B cell (primary cell): ENCODE data around the gene SNTG2. TPM values are rescaled to one million over a fixed set of nuclear protein-coding genes. Genes with fewer than 3 reads are reported as not detected.

Experiments used
- ATAC-seq: fragments of 200-7000 bp; cut with Tn5 transposase; one replicate; pipeline ENCODE4 v1.10.0; 2021; ENCODE audit warnings: low read depth, mild to moderate bottlenecking, moderate number of reproducible peaks, moderate library complexity
- CTCF ChIA-PET: fragments of 350-600 bp; sonication (Branson Sonifier 250); formaldehyde crosslinking; loops from one replicate; lab custom pipeline; 2021; ENCODE audit warnings: antibody characterized with exemption, inconsistent platforms; lab: Charles Lee
- POLR2A ChIA-PET: fragments of 350-600 bp; sonication (Branson Sonifier 250); formaldehyde crosslinking; loops from one replicate; lab custom pipeline; 2021; ENCODE audit warnings: antibody characterized with exemption; lab: Charles Lee
- DNase-seq: peaks from one replicate; pipeline ENCODE4 v3.0.0; 2013
- H2AFZ ChIP-seq: 2 replicates; pipeline ENCODE4 v1.6.1; 2012; ENCODE audit warnings: mild to moderate bottlenecking, low read depth, low read length; ENCODE audit not compliant: insufficient read depth, poor library complexity, severe bottlenecking
- H3K27ac ChIP-seq, 2 donors: 1 replicate in 1 of 2; 2 replicates in 1 of 2; pipeline ENCODE4 v1.5.1; 2012 to 2013; ENCODE audit warnings: low read length in 2 of 2, mild to moderate bottlenecking in 2 of 2, moderate library complexity in 1 of 2
- H3K27me3 ChIP-seq, 4 experiments: fragments of 200-600 bp in 1 of 4; sonication (generic) in 1 of 4; replicated peaks in 1 of 4; 1 replicate in 2 of 4; 2 replicates in 2 of 4; pipeline versions ENCODE4 v1.6.1 to v1.7.0; 2013 to 2016; ENCODE audit warnings: low read length in 3 of 4, mild to moderate bottlenecking in 2 of 4, mixed read lengths in 1 of 4, moderate library complexity in 1 of 4; ENCODE audit not compliant: insufficient read depth in 4 of 4, control insufficient read depth in 3 of 4; ENCODE audit errors: control extremely low read depth in 1 of 4
- H3K36me3 ChIP-seq, 2 experiments: replicated peaks in 1 of 2; 1 replicate in 1 of 2; 2 replicates in 1 of 2; pipeline versions ENCODE4 v1.6.1 to v1.7.1; 2013; ENCODE audit warnings: low read length in 1 of 2; ENCODE audit not compliant: insufficient read depth in 2 of 2, control insufficient read depth in 1 of 2; ENCODE audit errors: control extremely low read depth in 1 of 2, extremely low read depth in 1 of 2
- H3K4me1 ChIP-seq, 2 donors: fragments of 200-600 bp in 1 of 2; sonication (generic) in 1 of 2; 1 replicate in 1 of 2; 2 replicates in 1 of 2; pipeline versions ENCODE4 v1.5.1 to v1.6.1; 2013 to 2017; ENCODE audit warnings: low read length in 2 of 2; ENCODE audit not compliant: control insufficient read depth in 2 of 2, insufficient read depth in 2 of 2
- H3K4me2 ChIP-seq: replicated peaks from 2 replicates; pipeline ENCODE3; 2012; ENCODE audit warnings: mild to moderate bottlenecking, low read depth, low read length; ENCODE audit not compliant: poor library complexity, severe bottlenecking
- H3K4me3 ChIP-seq, 5 experiments: fragments of 200-600 bp in 1 of 5; sonication (generic) in 1 of 5; 1 replicate in 3 of 5; 2 replicates in 2 of 5; pipeline versions ENCODE4 v1.5.1 to v1.7.0; 2011 to 2016; ENCODE audit warnings: low read length in 4 of 5, mild to moderate bottlenecking in 4 of 5, low read depth in 2 of 5, control low read depth in 1 of 5, moderate library complexity in 1 of 5; ENCODE audit not compliant: insufficient read depth in 1 of 5; ENCODE audit errors: control extremely low read depth in 1 of 5, extremely low read depth in 1 of 5
- H3K79me2 ChIP-seq: fragments of 200-600 bp; sonication (generic); one replicate; pipeline ENCODE4 v1.6.0; 2016; ENCODE audit warnings: low read length; ENCODE audit not compliant: control insufficient read depth, insufficient read depth
- H3K9ac ChIP-seq: fragments of 200-600 bp; sonication (generic); 2 replicates; pipeline ENCODE4 v1.6.1; 2017; ENCODE audit warnings: mild to moderate bottlenecking, low read length, moderate library complexity
- H3K9me3 ChIP-seq, 3 donors: one replicate each; pipeline versions ENCODE4 v1.6.1 to v1.7.1; 2013; ENCODE audit warnings: low read length in 2 of 3; ENCODE audit not compliant: control insufficient read depth in 2 of 3, insufficient read depth in 1 of 3; ENCODE audit errors: control extremely low read depth in 1 of 3
- H4K20me1 ChIP-seq: 2 replicates; pipeline ENCODE4 v1.6.0; 2012; ENCODE audit warnings: mild to moderate bottlenecking, low read length; ENCODE audit not compliant: insufficient read depth, control insufficient read depth, poor library complexity, severe bottlenecking
- H3K27ac Mint-ChIP-seq: one replicate; pipeline ENCODE4 v1.8.0; 2021; ENCODE audit warnings: mixed read lengths
- H3K27me3 Mint-ChIP-seq: one replicate; pipeline ENCODE4 v1.8.0; 2021; ENCODE audit warnings: mixed read lengths
- H3K4me1 Mint-ChIP-seq: one replicate; pipeline ENCODE4 v1.8.0; 2021; ENCODE audit warnings: mixed read lengths
- H3K4me3 Mint-ChIP-seq: one replicate; pipeline ENCODE4 v1.8.0; 2021; ENCODE audit warnings: mixed read lengths
- H3K9me3 Mint-ChIP-seq: one replicate; pipeline ENCODE4 v1.8.0; 2022; ENCODE audit warnings: mixed read lengths; ENCODE audit not compliant: insufficient read depth
- CTCF ChIP-seq: fragments of 200-600 bp; IDR thresholded peaks from one replicate; pipeline ENCODE4 v1.8.0; 2022; ENCODE audit warnings: antibody characterized with exemption, mild to moderate bottlenecking
- EZH2 ChIP-seq: IDR thresholded peaks from 2 replicates; pipeline ENCODE4 v1.6.1; 2012; ENCODE audit warnings: borderline replicate concordance, low read depth, mild to moderate bottlenecking, moderate library complexity, low read length; ENCODE audit not compliant: insufficient read depth, poor library complexity, severe bottlenecking
- WGBS: methylation state at CpG from one replicate; pipeline ENCODE4 v1.1.5; 2013; ENCODE audit warnings: missing lambda C conversion rate; ENCODE audit not compliant: insufficient coverage; 5-methylcytosine and 5-hydroxymethylcytosine counted together
- intact Hi-C: fragments of 100-400 bp; cut with micrococcal nuclease; formaldehyde crosslinking; loops from one replicate; pipeline ENCODE4 v1.10.0; 2022
- polyA plus RNA-seq: library from polyadenylated mRNA; depleted of rRNA; stranded (reverse); fragments of >200 nt; gene quantifications from 2 replicates; pipeline ENCODE4 v1.2.3, GENCODE V29; 2012
- total RNA-seq, 2 donors: library from RNA; stranded (reverse); fragments of 120-200 nt in 1 of 2; gene quantifications; 1 replicate in 1 of 2; 2 replicates in 1 of 2; pipeline versions ENCODE4 v1.2.3 to v1.2.4, GENCODE V29; 2013 to 2022

The SNTG2 gene
- total and polyA plus RNA-seq, 2 donors (not counting 1 experiment from before 2014, with no cell fraction given) = 2.1 to 2.4 TPM

- 95% methylated on average over 10 of the region's 10 CpGs for WGBS
- H3K4me3 ChIP-seq = no peak overlapping the region
- peaks cover 6% of the 10 kb centered on the region for H3K9me3 Mint-ChIP-seq
- no peaks in the 10 kb centered on the region for H4K20me1 ChIP-seq
- no peak overlapping the region for H3K27ac ChIP-seq
- TF ChIP-seq CTCF (no peak), EZH2 (no peak)
- ChIA-PET CTCF (no interaction called here), POLR2A (no interaction called here)
- no peak overlapping the region for H3K4me2 ChIP-seq
- H2AFZ ChIP-seq = no peak overlapping the region
- H3K4me1 Mint-ChIP-seq = no peaks in the 10 kb centered on the region
- ATAC-seq = no peak
- no peak for DNase-seq
- H3K79me2 ChIP-seq = no peaks in the 10 kb centered on the region
- H3K27me3 ChIP-seq = no peaks in the 10 kb centered on the region
- H3K9ac ChIP-seq = no peak overlapping the region
- peaks cover 1 to 4% (median 2%) of the 10 kb centered on the region in 3 donors for H3K9me3 ChIP-seq
- no peaks in the 10 kb centered on the region for H3K36me3 ChIP-seq
- no peak overlapping the region for H3K27ac Mint-ChIP-seq
- intact Hi-C loops = no loop called here
- no peaks in the 10 kb centered on the region for H3K4me1 ChIP-seq
- no peak overlapping the region for H3K4me3 Mint-ChIP-seq
- H3K27me3 Mint-ChIP-seq = peaks cover 4% of the 10 kb centered on the region
These were observed 402.9 kb downstream of the SNTG2 start for GRCh38 chr2:1353543-1353942.

GRCh38 chr2:1360144-1360543 lies 409.5 kb downstream of the SNTG2 start:
- DNase-seq = no peak
- Mint-ChIP-seq H3K9me3 (peaks cover 3% of the 10 kb centered on the region), H3K27ac (no peak overlapping the region), H3K27me3 (peaks cover 4% of the 10 kb centered on the region), H3K4me3 (no peak overlapping the region), H3K4me1 (no peaks in the 10 kb centered on the region)
- no peaks in the 10 kb centered on the region for H3K36me3 ChIP-seq
- intact Hi-C loops = no loop called here
- H2AFZ ChIP-seq = no peak overlapping the region
- no peak overlapping the region for H3K4me3 ChIP-seq
- WGBS = 80% methylated on average over 1 of the region's 1 CpG
- POLR2A ChIA-PET = no interaction called here
- no peak overlapping the region for H3K27ac ChIP-seq
- no peaks in the 10 kb centered on the region for H4K20me1 ChIP-seq
- no peak overlapping the region for H3K4me2 ChIP-seq
- peaks cover 0 to 3% (median 1%) of the 10 kb centered on the region in 3 donors for H3K9me3 ChIP-seq
- no peak for TF ChIP-seq EZH2
- no peak for TF ChIP-seq CTCF
- H3K9ac ChIP-seq = no peak overlapping the region
- no peaks in the 10 kb centered on the region for H3K4me1 ChIP-seq
- H3K27me3 ChIP-seq = no peaks in the 10 kb centered on the region
- H3K79me2 ChIP-seq = no peaks in the 10 kb centered on the region
- ATAC-seq = no peak
- CTCF ChIA-PET = no interaction called here
